Activated naive CD8-positive, alpha-beta T cell treated with anti-CD3 and anti-CD28 coated beads, Interleukin-2, amount 10 ng/mL, durations not matched to agents 7 days and 5 days (primary cell): Measurements from ENCODE around the gene KIF21A. TPM values are rescaled to one million over a fixed set of nuclear protein-coding genes. Genes with fewer than 3 reads are reported as not detected.
"Not testable (repeated sequence)": the region's sequence is repeated elsewhere in the genome, so short reads cannot be mapped to it uniquely, and the experiment has no call there.

Source experiments
- ATAC-seq: fragments of 150-1000 bp; cut with Tn5 transposase; one replicate; pipeline ENCODE4 v1.10.0; 2021; ENCODE audit warnings: low read depth, moderate library complexity
- POLR2A ChIA-PET: fragments of 350-600 bp; sonication (Branson Sonifier 250); formaldehyde crosslinking; loops from one replicate; lab custom pipeline; 2021; ENCODE audit warnings: antibody characterized with exemption; lab: Charles Lee
- DNase-seq: peaks from one replicate; pipeline ENCODE4 v3.0.0; 2021
- H3K27ac Mint-ChIP-seq: one replicate; pipeline ENCODE4 v1.8.0; 2022; ENCODE audit warnings: mild to moderate bottlenecking, mixed read lengths
- H3K27me3 Mint-ChIP-seq: one replicate; pipeline ENCODE4 v1.8.0; 2022; ENCODE audit warnings: mild to moderate bottlenecking, moderate library complexity, mixed read lengths
- H3K36me3 Mint-ChIP-seq: one replicate; pipeline ENCODE4 v1.8.0; 2021; ENCODE audit warnings: mild to moderate bottlenecking, mixed read lengths
- H3K4me1 Mint-ChIP-seq: one replicate; pipeline ENCODE4 v1.8.0; 2021; ENCODE audit warnings: mixed read lengths
- H3K4me3 Mint-ChIP-seq: one replicate; pipeline ENCODE4 v1.8.0; 2022; ENCODE audit warnings: mild to moderate bottlenecking, moderate library complexity, mixed read lengths
- H3K9me3 Mint-ChIP-seq: one replicate; pipeline ENCODE4 v1.8.0; 2021; ENCODE audit warnings: mixed read lengths
- total RNA-seq, 2 experiments: library from RNA; stranded (reverse); gene quantifications; one replicate each; pipeline ENCODE4 v1.2.3, GENCODE V29; 2021

The KIF21A gene
- total RNA-seq, 2 experiments from 2014 or later: 19.6 to 21.4 TPM

DNA sequence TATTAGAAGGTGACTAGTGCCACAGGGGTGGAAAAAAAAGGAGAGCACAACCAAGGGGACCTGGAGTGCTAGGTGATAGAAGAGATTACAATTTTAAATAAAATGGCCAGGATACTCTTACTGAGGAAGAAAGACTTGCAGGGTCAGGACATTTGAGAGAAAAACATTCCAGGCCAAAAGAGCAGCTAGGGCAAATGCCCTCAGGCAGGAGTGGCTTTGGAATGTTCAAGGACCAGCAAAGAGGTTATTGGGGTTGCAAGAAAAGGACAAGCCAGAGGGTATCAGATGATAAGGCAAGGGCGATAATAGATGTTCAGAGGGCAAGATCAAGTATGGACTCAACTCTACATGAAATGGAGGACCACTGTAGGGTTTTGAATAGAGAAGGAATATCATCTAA is 146.4 kb downstream of the KIF21A start:
- Mint-ChIP-seq H3K4me1 (peaks cover 1% of the 10 kb centered on the region), H3K9me3 (no peaks in the 10 kb centered on the region), H3K27ac (no peak overlapping the region), H3K36me3 (peaks cover 15% of the 10 kb centered on the region), H3K27me3 (no peaks in the 10 kb centered on the region), H3K4me3 (no peak overlapping the region)
- no peak for DNase-seq
- POLR2A ChIA-PET: interaction anchor here (0.5 kb wide), 1 partner anchor 324 kb away, joined by 5 read pairs; no protein-coding TSS in a partner anchor
- ATAC-seq: no peak

GRCh38 chr12:39295593-39295992 is 147.3 kb downstream of the KIF21A start:
- H3K4me1 Mint-ChIP-seq, H3K27ac Mint-ChIP-seq, H3K4me3 Mint-ChIP-seq, H3K9me3 Mint-ChIP-seq, H3K27me3 Mint-ChIP-seq, DNase-seq, POLR2A ChIA-PET, ATAC-seq: not testable (repeated sequence)
- H3K36me3 Mint-ChIP-seq: peaks cover 15% of the 10 kb centered on the region

GRCh38 chr12:39294715-39295114 is 148.2 kb downstream of the KIF21A start:
- peaks cover 1% of the 10 kb centered on the region for H3K4me1 Mint-ChIP-seq
- DNase-seq: no peak
- no peak overlapping the region for H3K4me3 Mint-ChIP-seq
- POLR2A ChIA-PET: no interaction called here
- H3K9me3 Mint-ChIP-seq: no peaks in the 10 kb centered on the region
- peaks cover 2% of the 10 kb centered on the region for H3K27me3 Mint-ChIP-seq
- no peak overlapping the region for H3K27ac Mint-ChIP-seq
- peaks cover 15% of the 10 kb centered on the region for H3K36me3 Mint-ChIP-seq
- no peak for ATAC-seq

- no peaks in the 10 kb centered on the region for H3K9me3 Mint-ChIP-seq
- no peak for DNase-seq
- POLR2A ChIA-PET: no interaction called here
- no peaks in the 10 kb centered on the region for H3K4me1 Mint-ChIP-seq
- H3K36me3 Mint-ChIP-seq: peaks cover 7% of the 10 kb centered on the region
- H3K4me3 Mint-ChIP-seq: no peak overlapping the region
- H3K27me3 Mint-ChIP-seq: peaks cover 10% of the 10 kb centered on the region
- ATAC-seq: no peak
- no peak overlapping the region for H3K27ac Mint-ChIP-seq
Measured at GRCh38 chr12:39292125-39292630, 150.7 kb downstream of the KIF21A start.

DNA sequence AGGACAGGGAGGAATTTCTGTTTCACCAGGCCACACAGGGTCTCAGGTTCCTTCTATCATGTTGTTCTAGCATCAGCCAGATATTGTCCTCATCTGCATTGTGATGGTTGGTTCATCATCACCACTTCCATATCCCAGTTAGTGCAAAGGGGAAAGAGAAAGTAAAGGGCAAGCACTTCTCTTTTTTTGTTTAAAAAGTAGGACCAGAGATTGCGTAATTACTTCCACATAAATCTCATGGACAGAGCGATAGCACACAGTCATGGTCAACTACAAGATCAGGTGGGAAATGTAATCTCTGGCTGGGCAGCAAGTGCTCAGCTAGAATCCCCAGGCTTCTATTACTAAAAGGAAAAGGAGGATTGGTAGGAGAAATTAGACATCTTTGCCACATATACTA is 155.1 kb downstream of the KIF21A start:
- H3K4me1 Mint-ChIP-seq: peaks cover 1% of the 10 kb centered on the region
- no peak for DNase-seq
- H3K27ac Mint-ChIP-seq: no peak overlapping the region
- H3K4me3 Mint-ChIP-seq: no peak overlapping the region
- no peak for ATAC-seq
- POLR2A ChIA-PET: no interaction called here
- H3K27me3 Mint-ChIP-seq: peaks cover 17% of the 10 kb centered on the region
- no peaks in the 10 kb centered on the region for H3K9me3 Mint-ChIP-seq
- H3K36me3 Mint-ChIP-seq: no peaks in the 10 kb centered on the region

GRCh38 chr12:39287409-39287808 is 155.5 kb downstream of the KIF21A start:
- ATAC-seq: no peak
- H3K27me3 Mint-ChIP-seq: peaks cover 19% of the 10 kb centered on the region
- H3K9me3 Mint-ChIP-seq: no peaks in the 10 kb centered on the region
- H3K4me1 Mint-ChIP-seq: peaks cover 1% of the 10 kb centered on the region
- no peaks in the 10 kb centered on the region for H3K36me3 Mint-ChIP-seq
- no peak for DNase-seq
- H3K4me3 Mint-ChIP-seq: no peak overlapping the region
- no peak overlapping the region for H3K27ac Mint-ChIP-seq
- POLR2A ChIA-PET: no interaction called here

DNA sequence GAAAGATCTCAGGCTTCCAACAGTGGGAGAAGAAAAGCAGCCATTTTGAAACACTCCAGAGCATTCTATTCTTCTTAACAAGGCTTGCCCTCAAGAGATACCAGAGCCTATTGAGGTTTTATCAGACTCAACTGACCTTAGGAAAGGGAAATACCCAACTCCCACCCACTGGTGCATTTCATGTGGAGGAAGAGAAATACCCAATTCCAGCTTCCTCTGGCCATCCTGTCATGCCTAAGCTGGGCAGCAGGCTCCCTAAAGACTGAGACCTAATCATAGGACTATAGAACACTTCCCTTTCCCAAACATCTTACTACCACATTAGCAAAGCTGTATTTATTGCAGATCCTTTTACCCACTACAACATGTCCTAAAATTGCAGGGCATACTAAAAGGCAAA is 164.5 kb downstream of the KIF21A start:
- Mint-ChIP-seq H3K27me3 (peaks cover 24% of the 10 kb centered on the region), H3K4me3 (no peak overlapping the region), H3K9me3 (no peaks in the 10 kb centered on the region), H3K4me1 (no peaks in the 10 kb centered on the region), H3K36me3 (no peaks in the 10 kb centered on the region), H3K27ac (no peak overlapping the region)
- ATAC-seq (no peak), DNase-seq (no peak)
- POLR2A ChIA-PET: no interaction called here

DNA sequence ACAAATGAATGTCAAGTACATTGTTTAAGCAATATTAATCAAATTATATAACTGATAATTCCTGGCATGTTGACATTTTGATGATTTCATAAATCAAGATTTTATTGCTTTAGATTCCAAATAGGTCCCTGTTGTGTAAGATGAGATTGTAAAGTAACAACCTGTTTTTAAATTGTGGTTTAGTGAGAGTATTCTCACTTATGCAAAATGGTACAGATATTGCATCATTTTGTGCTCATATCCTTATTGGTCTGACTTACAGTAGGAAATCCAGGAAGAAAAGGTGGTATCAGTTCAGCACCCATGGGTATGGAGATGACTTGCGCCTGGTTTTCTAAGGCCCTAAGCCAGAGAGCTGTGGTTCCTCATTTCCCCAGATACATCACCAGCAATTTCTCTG is 165.5 kb downstream of the KIF21A start:
- DNase-seq (no peak), ATAC-seq (no peak)
- Mint-ChIP-seq H3K27ac (no peak overlapping the region), H3K36me3 (no peaks in the 10 kb centered on the region), H3K4me1 (no peaks in the 10 kb centered on the region), H3K27me3 (peaks cover 20% of the 10 kb centered on the region), H3K4me3 (no peak overlapping the region), H3K9me3 (no peaks in the 10 kb centered on the region)
- POLR2A ChIA-PET: no interaction called here

DNA sequence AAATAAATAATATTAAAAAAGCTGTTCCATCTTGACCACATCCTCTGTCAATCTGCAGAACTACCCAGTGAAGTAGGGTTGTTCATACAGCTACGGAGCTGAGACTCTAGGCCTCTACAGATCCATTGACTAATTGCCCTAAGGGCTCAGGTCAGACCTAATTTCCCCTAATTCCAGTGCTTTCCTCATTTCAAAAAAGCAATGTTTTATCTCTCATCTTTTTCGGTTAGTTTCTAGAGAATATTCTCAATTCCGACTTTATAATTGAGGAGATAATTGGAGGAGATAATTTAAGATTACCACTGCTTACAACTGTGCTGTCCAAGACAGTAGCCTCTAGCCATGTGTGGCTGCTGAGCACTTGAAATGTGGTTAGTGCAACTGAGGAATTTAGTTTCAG is 167.1 kb downstream of the KIF21A start:
- no peak overlapping the region for H3K27ac Mint-ChIP-seq
- peaks cover 20% of the 10 kb centered on the region for H3K27me3 Mint-ChIP-seq
- ATAC-seq (no peak), DNase-seq (no peak)
- POLR2A ChIA-PET: no interaction called here
- H3K4me3 Mint-ChIP-seq: no peak overlapping the region
- H3K36me3 Mint-ChIP-seq: no peaks in the 10 kb centered on the region
- H3K9me3 Mint-ChIP-seq: no peaks in the 10 kb centered on the region
- no peaks in the 10 kb centered on the region for H3K4me1 Mint-ChIP-seq

- POLR2A ChIA-PET: no interaction called here
- ATAC-seq (no peak), DNase-seq (no peak)
- Mint-ChIP-seq H3K4me3 (no peak overlapping the region), H3K27ac (no peak overlapping the region), H3K36me3 (no peaks in the 10 kb centered on the region), H3K4me1 (no peaks in the 10 kb centered on the region), H3K9me3 (no peaks in the 10 kb centered on the region), H3K27me3 (peaks cover 15% of the 10 kb centered on the region)
Measured at GRCh38 chr12:39272871-39273655, 169.9 kb downstream of the KIF21A start.

DNA sequence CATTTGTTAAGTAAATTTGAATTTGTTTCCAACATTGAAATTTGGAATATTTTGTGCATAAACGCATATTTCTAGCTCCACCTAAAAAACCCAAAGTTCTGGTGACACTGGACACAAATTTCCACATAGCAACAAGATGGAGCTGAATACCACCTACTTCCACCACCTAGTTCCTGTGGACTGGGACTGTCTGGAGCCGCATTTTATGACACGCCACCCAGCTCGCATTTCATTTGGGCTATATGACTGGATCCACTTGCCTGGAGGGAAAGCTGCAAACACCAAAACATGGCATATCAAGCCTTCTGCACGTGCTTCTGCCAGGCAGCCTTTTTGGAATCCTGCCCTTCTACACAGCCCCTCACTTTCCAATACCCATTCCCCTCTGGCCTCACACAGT is 173.4 kb downstream of the KIF21A start:
- H3K9me3 Mint-ChIP-seq: no peaks in the 10 kb centered on the region
- no peak overlapping the region for H3K4me3 Mint-ChIP-seq
- H3K36me3 Mint-ChIP-seq: no peaks in the 10 kb centered on the region
- DNase-seq (no peak), ATAC-seq (no peak)
- H3K27me3 Mint-ChIP-seq: peaks cover 11% of the 10 kb centered on the region
- no peaks in the 10 kb centered on the region for H3K4me1 Mint-ChIP-seq
- POLR2A ChIA-PET: no interaction called here
- no peak overlapping the region for H3K27ac Mint-ChIP-seq

- POLR2A ChIA-PET: no interaction called here
- ATAC-seq: no peak
- Mint-ChIP-seq H3K9me3 (no peaks in the 10 kb centered on the region), H3K27ac (no peak overlapping the region), H3K27me3 (peaks cover 5% of the 10 kb centered on the region), H3K36me3 (no peaks in the 10 kb centered on the region), H3K4me1 (no peaks in the 10 kb centered on the region), H3K4me3 (no peak overlapping the region)
- no peak for DNase-seq
Measured at GRCh38 chr12:39267886-39268285, 175.0 kb downstream of the KIF21A start.

- Mint-ChIP-seq H3K27me3 (peaks cover 5% of the 10 kb centered on the region), H3K4me3 (no peak overlapping the region), H3K9me3 (no peaks in the 10 kb centered on the region), H3K36me3 (no peaks in the 10 kb centered on the region), H3K4me1 (no peaks in the 10 kb centered on the region), H3K27ac (no peak overlapping the region)
- POLR2A ChIA-PET: no interaction called here
- DNase-seq: no peak
- ATAC-seq: no peak
Measured at GRCh38 chr12:39252628-39253027, 190.3 kb downstream of the KIF21A start.
